GM18499 (cell line): Measurements from ENCODE around the gene RUSC2.
"Not testable (repeated sequence)": the region's sequence is repeated elsewhere in the genome, so short reads cannot be mapped to it uniquely, and the experiment has no call there.

Experiments
- ATAC-seq: cut with Tn5 transposase; IDR thresholded peaks from one replicate; pipeline ENCODE4 v1.9.1; 2021; ENCODE audit warnings: moderate number of reproducible peaks; ENCODE audit not compliant: insufficient read depth, unreplicated experiment

RUSC2 gene

GRCh38 chr9:35489313-35490154 is at the start of gene RUSC2:
TSS of gene RUSC2 (plus strand) at chr9:35490111. CDS start at chr9:35546522, 56,411 bp downstream.
- no peak for ATAC-seq

GRCh38 chr9:35446012-35446411 is 43.9 kb upstream of the RUSC2 start:
- ATAC-seq = no peak

- no peak for ATAC-seq
These were observed 41.4 kb upstream of the RUSC2 start for GRCh38 chr9:35448496-35448895.

- no peak for ATAC-seq
These were observed 37.4 kb upstream of the RUSC2 start for GRCh38 chr9:35452481-35452880.

- ATAC-seq = no peak
These were observed 36.1 kb upstream of the RUSC2 start for GRCh38 chr9:35453786-35454185.

- no peak for ATAC-seq
These were observed 25.5 kb upstream of the RUSC2 start for GRCh38 chr9:35464141-35465025.

GRCh38 chr9:35470340-35470739 is 19.6 kb upstream of the RUSC2 start:
- ATAC-seq = no peak

- no peak for ATAC-seq
These were observed 19.0 kb upstream of the RUSC2 start for GRCh38 chr9:35470894-35471293.

- ATAC-seq = no peak
These were observed 13.3 kb upstream of the RUSC2 start for GRCh38 chr9:35476596-35476995.

- ATAC-seq = not testable (repeated sequence)
These were observed 12.6 kb upstream of the RUSC2 start for GRCh38 chr9:35477211-35477855.

- no peak for ATAC-seq
These were observed 11.0 kb upstream of the RUSC2 start for GRCh38 chr9:35478871-35479270.

- no peak for ATAC-seq
These were observed 8.4 kb upstream of the RUSC2 start for GRCh38 chr9:35481347-35481975.

GRCh38 chr9:35482071-35482470 is 7.8 kb upstream of the RUSC2 start:
- ATAC-seq = no peak

GRCh38 chr9:35484406-35484805 is 5.5 kb upstream of the RUSC2 start:
- no peak for ATAC-seq

GRCh38 chr9:35487081-35487480 is 2.8 kb upstream of the RUSC2 start:
- no peak for ATAC-seq

- ATAC-seq = no peak
These were observed 1.9 kb upstream of the RUSC2 start for GRCh38 chr9:35488021-35488420.

- ATAC-seq = no peak
These were observed 1.2 kb upstream of the RUSC2 start for GRCh38 chr9:35488566-35489312.

GRCh38 chr9:35490155-35490909 is 421 bp downstream of the RUSC2 start:
- ATAC-seq = no peak

- no peak for ATAC-seq
These were observed 1.1 kb downstream of the RUSC2 start for GRCh38 chr9:35490910-35491465.
